H1 (cell line): ENCODE results near the gene RRBP1.

Source experiments
- BRCA1 ChIP-seq: IDR thresholded peaks from 2 replicates; pipeline ENCODE4 v1.6.1; 2012; ENCODE audit warnings: low read depth, low read length, improper control_type of control experiment
- EZH2 ChIP-seq: fragments of 200-600 bp; sonication (generic); IDR thresholded peaks from 2 replicates; pipeline ENCODE4 v1.7.1; 2012; ENCODE audit warnings: low read depth, mild to moderate bottlenecking, moderate library complexity, low read length, inconsistent platforms; ENCODE audit not compliant: severe bottlenecking
- HDAC2 ChIP-seq, 2 experiments: fragments of 300-600 bp in 1 of 2; sonication (generic) in 1 of 2; IDR thresholded peaks; 2 replicates each; pipeline ENCODE4 v1.6.1; 2011 to 2012; ENCODE audit warnings: low read depth in 2 of 2, low read length in 2 of 2, mild to moderate bottlenecking in 2 of 2, moderate library complexity in 2 of 2, borderline replicate concordance in 1 of 2, inconsistent platforms in 1 of 2
- JUND ChIP-seq: IDR thresholded peaks from 2 replicates; pipeline ENCODE4 v1.6.1; 2011; ENCODE audit warnings: mild to moderate bottlenecking, improper control_type of control experiment, low read length
- NANOG ChIP-seq: IDR thresholded peaks from 2 replicates; pipeline ENCODE4 v1.6.1; 2011; ENCODE audit warnings: low read length, low read depth, mild to moderate bottlenecking, inconsistent platforms; ENCODE audit not compliant: insufficient read depth, poor library complexity, severe bottlenecking
- POLR2A ChIP-seq, 2 experiments: IDR thresholded peaks; 1 replicate in 1 of 2; 2 replicates in 1 of 2; pipeline ENCODE4 v1.6.1; 2011; ENCODE audit warnings: low read depth in 2 of 2, low read length in 2 of 2, mild to moderate bottlenecking in 2 of 2; ENCODE audit errors: control extremely low read depth in 1 of 2
- RAD21 ChIP-seq, 2 experiments: IDR thresholded peaks in 1 of 2; conservative IDR thresholded peaks in 1 of 2; 2 replicates each; pipeline ENCODE4 v1.6.1; 2011; ENCODE audit warnings: low read depth in 2 of 2, low read length in 2 of 2, improper control_type of control experiment in 1 of 2, inconsistent platforms in 1 of 2, mild to moderate bottlenecking in 1 of 2, moderate library complexity in 1 of 2
- SIN3A ChIP-seq, 2 experiments: IDR thresholded peaks in 1 of 2; conservative IDR thresholded peaks in 1 of 2; 2 replicates each; pipeline ENCODE4 v1.6.1; 2011 to 2012; ENCODE audit warnings: low read length in 2 of 2, improper control_type of control experiment in 1 of 2, low read depth in 1 of 2, mild to moderate bottlenecking in 1 of 2
- TAF7 ChIP-seq: optimal IDR thresholded peaks from 2 replicates; pipeline ENCODE3; 2011; ENCODE audit warnings: low read depth, mild to moderate bottlenecking, inconsistent platforms, low read length, moderate library complexity, borderline replicate concordance

- TF ChIP-seq NANOG = no peak
- no peak for TF ChIP-seq JUND
- no peak for TF ChIP-seq POLR2A (IDR thresholded peaks at IDR 0.05; ENCODE audit: control extremely low read depth in 1 of 2, low read depth in 2 of 2, low read length in 2 of 2)
- no peak for TF ChIP-seq HDAC2 (IDR thresholded peaks at IDR 0.05; ENCODE audit: borderline replicate concordance in 1 of 2, low read depth in 2 of 2, low read length in 2 of 2)
- TF ChIP-seq RAD21 (IDR thresholded peaks at IDR 0.05 in 1 of 2, conservative IDR thresholded peaks at IDR 0.05 in 1 of 2; ENCODE audit: low read depth in 2 of 2, low read length in 2 of 2) = no peak
- no peak for TF ChIP-seq TAF7
- no peak for TF ChIP-seq EZH2
- no peak for TF ChIP-seq BRCA1
- no peak for TF ChIP-seq SIN3A (conservative IDR thresholded peaks at IDR 0.05 in 1 of 2, IDR thresholded peaks at IDR 0.05 in 1 of 2; ENCODE audit: low read depth in 1 of 2, low read length in 2 of 2)
These were observed 18.6 kb upstream of the RRBP1 start for GRCh38 chr20:17700637-17701036.
